Measurements from ENCODE around the gene OR52N5.

DNA sequence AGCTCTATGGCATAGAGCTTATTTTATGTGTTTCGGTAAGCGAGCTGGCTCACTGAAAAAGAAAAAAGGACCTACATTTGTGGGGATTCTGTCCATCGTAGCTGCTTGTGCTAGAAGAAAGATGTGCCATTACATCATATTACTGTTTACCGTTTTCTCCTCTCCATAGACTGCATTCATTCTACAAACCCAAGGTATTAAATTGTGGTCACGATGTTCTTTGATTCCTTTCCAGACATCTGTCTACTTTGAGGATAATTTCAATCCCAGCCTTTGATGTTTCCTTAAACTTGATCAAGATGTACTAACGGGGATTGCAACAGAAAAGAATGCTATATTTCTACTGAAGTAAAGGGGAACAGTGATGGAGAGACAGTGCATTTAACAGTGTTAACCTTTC is 13.4 kb upstream of the OR52N5 start:
- TF ChIP-seq EZH2 (IDR thresholded peaks at IDR 0.05; ENCODE audit: insufficient read depth, poor library complexity, severe bottlenecking) (no peak), EZH2phosphoT487 (IDR thresholded peaks at IDR 0.05; ENCODE audit: insufficient read depth, low read depth) (no peak)
